ENCODE data around the gene PRTFDC1. TPM values are rescaled to one million over a fixed set of nuclear protein-coding genes. Genes with fewer than 3 reads are reported as not detected.
A peak's percentile ranks its signal among the peaks of the same experiment; 100 is the strongest.

The PRTFDC1 gene
- polyA plus RNA-seq, 1 donor, result 13.5 TPM

- no peak for DNase-seq (ENCODE audit: low read depth)
Measured at GRCh38 chr10:24908793-24909423, 43.5 kb downstream of the PRTFDC1 start.

GRCh38 chr10:24907956-24908355, 44.5 kb downstream of the PRTFDC1 start:
- no peak for DNase-seq (ENCODE audit: low read depth)

- DNase-seq (ENCODE audit: low read depth), result no peak
Measured at GRCh38 chr10:24906372-24906771, 46.0 kb downstream of the PRTFDC1 start.

GRCh38 chr10:24904824-24905223, 47.6 kb downstream of the PRTFDC1 start:
- no peak for DNase-seq (ENCODE audit: low read depth)

GRCh38 chr10:24902400-24902728, 50.0 kb downstream of the PRTFDC1 start:
- no peak for DNase-seq (ENCODE audit: low read depth)

GRCh38 chr10:24901686-24902399, 50.6 kb downstream of the PRTFDC1 start:
- peak; percentile 59 for DNase-seq (ENCODE audit: low read depth)

GRCh38 chr10:24900888-24901685, 51.3 kb downstream of the PRTFDC1 start:
- DNase-seq (ENCODE audit: low read depth), result no peak

GRCh38 chr10:24899571-24899970, 52.8 kb downstream of the PRTFDC1 start:
- no peak for DNase-seq (ENCODE audit: low read depth)

GRCh38 chr10:24898501-24898900, 53.9 kb downstream of the PRTFDC1 start:
- no peak for DNase-seq (ENCODE audit: low read depth)

- no peak for DNase-seq (ENCODE audit: low read depth)
Measured at GRCh38 chr10:24897326-24897926, 55.0 kb downstream of the PRTFDC1 start.

GRCh38 chr10:24894728-24895127, 57.7 kb downstream of the PRTFDC1 start:
- DNase-seq (ENCODE audit: low read depth), result no peak

- DNase-seq (ENCODE audit: low read depth), result no peak
Measured at GRCh38 chr10:24894309-24894708, 58.1 kb downstream of the PRTFDC1 start.

- DNase-seq (ENCODE audit: low read depth), result no peak
Measured at GRCh38 chr10:24893127-24893526, 59.3 kb downstream of the PRTFDC1 start.

GRCh38 chr10:24891823-24892222, 60.6 kb downstream of the PRTFDC1 start:
- no peak for DNase-seq (ENCODE audit: low read depth)

- no peak for DNase-seq (ENCODE audit: low read depth)
Measured at GRCh38 chr10:24889639-24890038, 62.8 kb downstream of the PRTFDC1 start.

- DNase-seq (ENCODE audit: low read depth), result no peak
Measured at GRCh38 chr10:24887855-24888231, 64.6 kb downstream of the PRTFDC1 start.

- DNase-seq (ENCODE audit: low read depth), result no peak
Measured at GRCh38 chr10:24886290-24886680, 66.1 kb downstream of the PRTFDC1 start.

GRCh38 chr10:24885551-24886289, 66.7 kb downstream of the PRTFDC1 start:
- DNase-seq (ENCODE audit: low read depth), result no peak

GRCh38 chr10:24884793-24885192, 67.6 kb downstream of the PRTFDC1 start:
- DNase-seq (ENCODE audit: low read depth), result no peak

- DNase-seq (ENCODE audit: low read depth), result no peak
Measured at GRCh38 chr10:24884316-24884715, 68.1 kb downstream of the PRTFDC1 start.

- DNase-seq (ENCODE audit: low read depth), result no peak
Measured at GRCh38 chr10:24883176-24883575, 69.2 kb downstream of the PRTFDC1 start.
